H9 (cell line): ENCODE measurements around the gene MUC5AC. TPM values are rescaled to one million over a fixed set of nuclear protein-coding genes. Genes with fewer than 3 reads are reported as not detected.

Experiments
- DNase-seq: peaks from one replicate; pipeline ENCODE4 v3.0.0-alpha.2; 2017
- H2AFZ ChIP-seq: one replicate; pipeline ENCODE4 v1.6.1; 2013; ENCODE audit warnings: mild to moderate bottlenecking, low read length, control low read depth, moderate library complexity
- H2AK5ac ChIP-seq: 2 replicates; pipeline ENCODE4 v1.6.1; 2013; ENCODE audit warnings: low read length, control low read depth, mixed read lengths; ENCODE audit not compliant: insufficient read length
- H2BK120ac ChIP-seq: one replicate; pipeline ENCODE4 v1.6.1; 2013; ENCODE audit warnings: low read depth, mild to moderate bottlenecking, low read length, control low read depth, inconsistent platforms; ENCODE audit not compliant: poor library complexity, severe bottlenecking
- H2BK12ac ChIP-seq: 2 replicates; pipeline ENCODE4 v1.6.1; 2013; ENCODE audit warnings: low read length, control low read depth, mixed read lengths, low read depth; ENCODE audit not compliant: insufficient read length
- H2BK15ac ChIP-seq: 2 replicates; pipeline ENCODE4 v1.6.1; 2013; ENCODE audit warnings: low read depth, low read length, control low read depth
- H2BK20ac ChIP-seq: one replicate; pipeline ENCODE4 v1.6.1; 2013; ENCODE audit warnings: low read depth, mild to moderate bottlenecking, low read length, control low read depth, inconsistent platforms; ENCODE audit not compliant: poor library complexity, severe bottlenecking
- H2BK5ac ChIP-seq: 2 replicates; pipeline ENCODE4 v1.6.1; 2013; ENCODE audit warnings: low read length, control low read depth, mixed read lengths; ENCODE audit not compliant: insufficient read length
- H3K14ac ChIP-seq: 2 replicates; pipeline ENCODE4 v1.6.1; 2013; ENCODE audit warnings: low read length, control low read depth; ENCODE audit not compliant: insufficient read depth
- H3K18ac ChIP-seq: 2 replicates; pipeline ENCODE4 v1.6.1; 2013; ENCODE audit warnings: low read depth, mild to moderate bottlenecking, mixed read lengths, low read length, control low read depth; ENCODE audit not compliant: insufficient read length
- H3K23ac ChIP-seq: 2 replicates; pipeline ENCODE4 v1.6.1; 2013; ENCODE audit warnings: low read length, control low read depth, mixed read lengths, low read depth; ENCODE audit not compliant: insufficient read length
- H3K23me2 ChIP-seq: 2 replicates; pipeline ENCODE4 v1.6.1; 2013; ENCODE audit warnings: low read depth, mild to moderate bottlenecking, mixed read lengths, low read length, control low read depth; ENCODE audit not compliant: insufficient read length, poor library complexity, severe bottlenecking
- H3K27ac ChIP-seq: 2 replicates; pipeline ENCODE4 v1.5.1; 2013; ENCODE audit warnings: low read length, control low read depth, mixed read lengths, low read depth; ENCODE audit not compliant: insufficient read length
- H3K27me3 ChIP-seq: 2 replicates; pipeline ENCODE4 v1.6.1; 2013; ENCODE audit warnings: low read length, control low read depth, inconsistent platforms; ENCODE audit not compliant: insufficient read depth
- H3K4ac ChIP-seq: 2 replicates; pipeline ENCODE4 v1.6.1; 2013; ENCODE audit warnings: low read depth, mild to moderate bottlenecking, control low read depth, inconsistent platforms, low read length, moderate library complexity
- H3K4me1 ChIP-seq: 2 replicates; pipeline ENCODE4 v1.6.1; 2013; ENCODE audit warnings: low read length, control low read depth, inconsistent platforms; ENCODE audit not compliant: insufficient read depth
- H3K4me2 ChIP-seq: 2 replicates; pipeline ENCODE4 v1.6.1; 2013; ENCODE audit warnings: low read length, control low read depth, mixed read lengths; ENCODE audit not compliant: insufficient read length, insufficient read depth
- H3K56ac ChIP-seq: 2 replicates; pipeline ENCODE4 v1.6.1; 2013; ENCODE audit warnings: low read depth, mild to moderate bottlenecking, mixed read lengths, low read length, control low read depth; ENCODE audit not compliant: insufficient read length
- H3K79me1 ChIP-seq: 2 replicates; pipeline ENCODE4 v1.6.1; 2013; ENCODE audit warnings: low read depth, mild to moderate bottlenecking, moderate library complexity, low read length, control low read depth, inconsistent platforms; ENCODE audit not compliant: insufficient read depth, poor library complexity, severe bottlenecking
- H3K79me2 ChIP-seq: 2 replicates; pipeline ENCODE4 v1.6.1; 2013; ENCODE audit warnings: low read length, control low read depth, inconsistent platforms; ENCODE audit not compliant: insufficient read depth
- H3K9ac ChIP-seq: 2 replicates; pipeline ENCODE4 v1.6.1; 2013; ENCODE audit warnings: low read length, control low read depth, mixed read lengths; ENCODE audit not compliant: insufficient read length; ENCODE audit errors: extremely low read depth
- H3K9me3 ChIP-seq: one replicate; pipeline ENCODE4 v1.6.1; 2013; ENCODE audit warnings: low read depth, low read length, inconsistent platforms; ENCODE audit not compliant: control insufficient read depth
- H3T11ph ChIP-seq: one replicate; pipeline ENCODE4 v1.6.1; 2013; ENCODE audit warnings: mild to moderate bottlenecking, low read length, control low read depth, inconsistent platforms
- H4K20me1 ChIP-seq: one replicate; pipeline ENCODE4 v1.6.1; 2013; ENCODE audit not compliant: control insufficient read depth, insufficient read length, insufficient read depth
- H4K5ac ChIP-seq: 2 replicates; pipeline ENCODE4 v1.6.1; 2013; ENCODE audit warnings: low read depth, mild to moderate bottlenecking, mixed read lengths, low read length, control low read depth; ENCODE audit not compliant: insufficient read length
- H4K8ac ChIP-seq: replicated peaks from 2 replicates; pipeline ENCODE4 v1.6.1; 2013; ENCODE audit warnings: low read length, control low read depth, mixed read lengths, low read depth; ENCODE audit not compliant: insufficient read length
- H4K91ac ChIP-seq: 2 replicates; pipeline ENCODE4 v1.6.1; 2013; ENCODE audit warnings: low read depth, mild to moderate bottlenecking, moderate library complexity, mixed read lengths, low read length, control low read depth; ENCODE audit not compliant: insufficient read length
- H3K27ac Mint-ChIP-seq, 3 experiments: 2 replicates in 2 of 3; 3 replicates in 1 of 3; pipeline ENCODE4 v1.8.0; 2020 to 2021; ENCODE audit warnings: mixed read lengths in 3 of 3, mild to moderate bottlenecking in 1 of 3, moderate library complexity in 1 of 3
- H3K27me3 Mint-ChIP-seq: 2 replicates; pipeline ENCODE4 v1.8.0; 2021; ENCODE audit warnings: low read depth, mild to moderate bottlenecking, moderate library complexity, mixed read lengths
- H3K36me3 Mint-ChIP-seq, 3 experiments: 2 replicates in 2 of 3; 3 replicates in 1 of 3; pipeline ENCODE4 v1.8.0; 2020 to 2021; ENCODE audit warnings: low read depth in 3 of 3, mixed read lengths in 3 of 3; ENCODE audit not compliant: insufficient read depth in 1 of 3
- H3K4me1 Mint-ChIP-seq, 2 experiments: 2 replicates each; pipeline ENCODE4 v1.8.0; 2020; ENCODE audit warnings: mixed read lengths in 2 of 2
- H3K4me3 Mint-ChIP-seq, 2 experiments: 2 replicates in 1 of 2; 3 replicates in 1 of 2; pipeline ENCODE4 v1.8.0; 2020 to 2021; ENCODE audit warnings: mild to moderate bottlenecking in 2 of 2, mixed read lengths in 2 of 2, moderate library complexity in 1 of 2
- H3K9me3 Mint-ChIP-seq, 2 experiments: 2 replicates in 1 of 2; 3 replicates in 1 of 2; pipeline ENCODE4 v1.8.0; 2020; ENCODE audit warnings: mild to moderate bottlenecking in 2 of 2, mixed read lengths in 2 of 2, moderate library complexity in 1 of 2
- CTCF ChIP-seq: fragments of 200-600 bp; sonication (generic); conservative IDR thresholded peaks from 3 replicates; pipeline ENCODE4 v1.8.0; 2021; ENCODE audit warnings: antibody characterized with exemption, mild to moderate bottlenecking
- WGBS: extraction: QIAGEN DNeasy Blood & Tissue Kit; methylation state at CpG from one replicate; pipeline ENCODE4 v1.1.7; 2013; ENCODE audit warnings: missing lambda C conversion rate, low lambda C conversion rate, mixed read lengths; ENCODE audit not compliant: insufficient read length; ENCODE audit errors: extremely low coverage; 5-methylcytosine and 5-hydroxymethylcytosine counted together
- total RNA-seq: library from RNA; stranded (reverse); gene quantifications from 2 replicates; pipeline ENCODE4 v1.2.1, GENCODE V29; 2021

MUC5AC gene
- total RNA-seq, 1 experiment from 2014 or later, result not detected

- H3K23me2 ChIP-seq, result no peaks in the 10 kb centered on the region
- H3K14ac ChIP-seq, result no peak overlapping the region
- H3K4me1 ChIP-seq, result no peaks in the 10 kb centered on the region
- no peak overlapping the region for H2AK5ac ChIP-seq
- H3K79me2 ChIP-seq, result no peaks in the 10 kb centered on the region
- no peaks in the 10 kb centered on the region for H3K27me3 ChIP-seq
- no peaks in the 10 kb centered on the region for H3K4me1 Mint-ChIP-seq
- H2AFZ ChIP-seq, result no peak overlapping the region
- H4K8ac ChIP-seq, result no peak overlapping the region
- DNase-seq, result no peak
- H3K23ac ChIP-seq, result no peak overlapping the region
- no peak overlapping the region for H2BK15ac ChIP-seq
- H4K20me1 ChIP-seq, result no peaks in the 10 kb centered on the region
- H3K9ac ChIP-seq, result no peak overlapping the region
- no peak overlapping the region for H4K5ac ChIP-seq
- H3K9me3 ChIP-seq, result no peaks in the 10 kb centered on the region
- H3K36me3 Mint-ChIP-seq, result no peaks in the 10 kb centered on the region
- no CpG with 5 or more reads among the region's 13 CpGs for WGBS
- no peak overlapping the region for H2BK120ac ChIP-seq
- H4K91ac ChIP-seq, result no peak overlapping the region
- H2BK20ac ChIP-seq, result no peak overlapping the region
- H3K27ac Mint-ChIP-seq, result no peak overlapping the region
- no peak overlapping the region for H2BK12ac ChIP-seq
- no peak overlapping the region for H3K56ac ChIP-seq
- no peak overlapping the region for H3K4me3 Mint-ChIP-seq
- no peak overlapping the region for H3T11ph ChIP-seq
- no peaks in the 10 kb centered on the region for H3K79me1 ChIP-seq
- no peak overlapping the region for H2BK5ac ChIP-seq
- H3K4me2 ChIP-seq, result no peak overlapping the region
- H3K4ac ChIP-seq, result no peak overlapping the region
- TF ChIP-seq CTCF, result no peak
- H3K18ac ChIP-seq, result no peak overlapping the region
- H3K27me3 Mint-ChIP-seq, result peaks cover 3% of the 10 kb centered on the region; the same call in 1 of the 2 replicates
- no peak overlapping the region for H3K27ac ChIP-seq
- H3K9me3 Mint-ChIP-seq, result peaks cover 3 to 10% of the 10 kb centered on the region in 2 experiments; a peak in 2 of 5 replicates
Observed at GRCh38 chr11:1163321-1163910, 5.7 kb downstream of the MUC5AC start.
